GM12878 (cell line): ENCODE data around the gene PI16. TPM values are rescaled to one million over a fixed set of nuclear protein-coding genes. Genes with fewer than 3 reads are reported as not detected.

Source experiments
- ASH2L ChIP-seq: fragments of 300-600, 200-600 bp; sonication (generic); IDR thresholded peaks from 2 replicates; pipeline ENCODE4 v1.6.1; 2017; ENCODE audit warnings: low read depth, mild to moderate bottlenecking, borderline replicate concordance
- ATF7 ChIP-seq: fragments of 450-650 bp; IDR thresholded peaks from 2 replicates; pipeline ENCODE4 v1.6.1; 2016; ENCODE audit warnings: low read depth, mild to moderate bottlenecking
- CHD1 ChIP-seq: IDR thresholded peaks from 2 replicates; pipeline ENCODE4 v1.6.1; 2012; ENCODE audit warnings: low read depth, low read length, improper control_type of control experiment
- EZH2 ChIP-seq: IDR thresholded peaks from 2 replicates; pipeline ENCODE4 v1.6.1; 2012; ENCODE audit warnings: low read depth, mild to moderate bottlenecking, control low read depth, inconsistent platforms, low read length, borderline replicate concordance; ENCODE audit not compliant: control insufficient read depth
- NFYA ChIP-seq: IDR thresholded peaks from 2 replicates; pipeline ENCODE4 v1.6.1; 2011; ENCODE audit warnings: low read depth, mild to moderate bottlenecking, low read length, improper control_type of control experiment, borderline replicate concordance
- NKRF ChIP-seq: fragments of 450-650 bp; conservative IDR thresholded peaks from 2 replicates; pipeline ENCODE4 v1.6.1; 2017; ENCODE audit warnings: mild to moderate bottlenecking, moderate library complexity
- PAX8 ChIP-seq: fragments of 450-650 bp; IDR thresholded peaks from 2 replicates; pipeline ENCODE4 v1.6.1; 2017; ENCODE audit warnings: mild to moderate bottlenecking, moderate library complexity
- PBX3 ChIP-seq: IDR thresholded peaks from 2 replicates; pipeline ENCODE4 v1.6.1; 2011; ENCODE audit warnings: mild to moderate bottlenecking, low read depth, low read length, moderate library complexity; ENCODE audit not compliant: insufficient replicate concordance
- PKNOX1 ChIP-seq: fragments of 450-650 bp; IDR thresholded peaks from 2 replicates; pipeline ENCODE4 v1.6.1; 2016; ENCODE audit warnings: mild to moderate bottlenecking
- RBBP5 ChIP-seq: fragments of 200-600 bp; sonication (generic); conservative IDR thresholded peaks from 2 replicates; pipeline ENCODE4 v1.6.1; 2016
- ZBTB33 ChIP-seq: fragments of 450-650 bp; IDR thresholded peaks from 2 replicates; pipeline ENCODE4 v1.6.1; 2017; ENCODE audit warnings: mild to moderate bottlenecking
- polyA plus RNA-seq, 11 experiments: library from polyadenylated mRNA; depleted of rRNA in 4 of 11; unstranded in 6 of 11; stranded (reverse) in 5 of 11; fragments of >200 nt; fragmentation: Nextera tagmentation in 4 of 11; fragmentation: Illumina TruSeq in 1 of 11; extraction: Ambion mirVana in 4 of 11; extraction: Trizol in 1 of 11; gene quantifications; 1 replicate in 1 of 11; 2 replicates in 10 of 11; pipeline versions ENCODE4 v1.2.1 to v1.2.3, GENCODE V29; 2011 to 2016; ENCODE audit warnings: inconsistent platforms in 2 of 11, missing spikeins in 2 of 11, low read depth in 1 of 11
- total RNA-seq, 4 experiments: library from RNA; depleted of rRNA in 3 of 4; stranded (reverse); fragments of >200 nt in 3 of 4; fragmentation: Illumina TruSeq in 1 of 4; extraction: Trizol in 1 of 4; gene quantifications; 2 replicates each; pipeline versions ENCODE4 v1.2.1 to v1.2.3, GENCODE V29; 2013 to 2021
- TF ChIP-seq, protein P1 (sequence below): fragments of 450-650 bp; IDR thresholded peaks from 2 replicates; pipeline ENCODE4 v1.6.1; 2016; ENCODE audit warnings: mild to moderate bottlenecking

PI16 gene
- total and polyA plus RNA-seq, 10 of the 15 experiments (the other 5 are each of a cell fraction or from before 2014, with no cell fraction given), result 0.08 to 0.12 TPM; not detected in 8

- TF ChIP-seq ZBTB33 (no peak), NFYA (no peak), PAX8 (no peak), PKNOX1 (no peak), ATF7 (no peak), EZH2 (no peak), NKRF (no peak), RBBP5 (no peak), PBX3 (no peak), ASH2L (no peak), CHD1 (no peak)
- TF ChIP-seq, protein P1, sequence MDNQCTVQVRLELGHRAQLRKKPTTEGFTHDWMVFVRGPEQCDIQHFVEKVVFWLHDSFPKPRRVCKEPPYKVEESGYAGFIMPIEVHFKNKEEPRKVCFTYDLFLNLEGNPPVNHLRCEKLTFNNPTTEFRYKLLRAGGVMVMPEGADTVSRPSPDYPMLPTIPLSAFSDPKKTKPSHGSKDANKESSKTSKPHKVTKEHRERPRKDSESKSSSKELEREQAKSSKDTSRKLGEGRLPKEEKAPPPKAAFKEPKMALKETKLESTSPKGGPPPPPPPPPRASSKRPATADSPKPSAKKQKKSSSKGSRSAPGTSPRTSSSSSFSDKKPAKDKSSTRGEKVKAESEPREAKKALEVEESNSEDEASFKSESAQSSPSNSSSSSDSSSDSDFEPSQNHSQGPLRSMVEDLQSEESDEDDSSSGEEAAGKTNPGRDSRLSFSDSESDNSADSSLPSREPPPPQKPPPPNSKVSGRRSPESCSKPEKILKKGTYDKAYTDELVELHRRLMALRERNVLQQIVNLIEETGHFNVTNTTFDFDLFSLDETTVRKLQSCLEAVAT, result no peak
Measured at GRCh38 chr6:36916126-36916525, 38.4 kb upstream of the PI16 start (continued).
